Osteocyte (in vitro differentiated cells): Measurements from ENCODE around the gene ZNF821. TPM values are rescaled to one million over a fixed set of nuclear protein-coding genes. Genes with fewer than 3 reads are reported as not detected.
"Not testable (repeated sequence)": the region's sequence is repeated elsewhere in the genome, so short reads cannot be mapped to it uniquely, and the experiment has no call there.

Experiments used
- DNase-seq: peaks from one replicate; pipeline ENCODE4 v3.0.0; 2021; ENCODE audit warnings: mixed read lengths; ENCODE audit not compliant: unreplicated experiment; ENCODE audit errors: extremely low spot score
- H3K27ac Mint-ChIP-seq: one replicate; pipeline ENCODE4 v1.8.0; 2021; ENCODE audit warnings: mild to moderate bottlenecking, mixed read lengths; ENCODE audit not compliant: unreplicated experiment
- H3K27me3 Mint-ChIP-seq: one replicate; pipeline ENCODE4 v1.8.0; 2021; ENCODE audit warnings: mixed read lengths; ENCODE audit not compliant: unreplicated experiment
- H3K36me3 Mint-ChIP-seq: one replicate; pipeline ENCODE4 v1.8.0; 2021; ENCODE audit warnings: mixed read lengths; ENCODE audit not compliant: unreplicated experiment
- H3K4me1 Mint-ChIP-seq: one replicate; pipeline ENCODE4 v1.8.0; 2021; ENCODE audit warnings: mixed read lengths; ENCODE audit not compliant: unreplicated experiment
- H3K4me3 Mint-ChIP-seq: one replicate; pipeline ENCODE4 v1.8.0; 2021; ENCODE audit warnings: mild to moderate bottlenecking, moderate library complexity, mixed read lengths; ENCODE audit not compliant: unreplicated experiment
- H3K9me3 Mint-ChIP-seq: one replicate; pipeline ENCODE4 v1.8.0; 2021; ENCODE audit warnings: mixed read lengths; ENCODE audit not compliant: unreplicated experiment
- CTCF ChIP-seq: fragments of 200-600 bp; sonication (generic); IDR thresholded peaks from 2 replicates; pipeline ENCODE4 v1.5.0; 2021; ENCODE audit warnings: antibody characterized with exemption, mild to moderate bottlenecking, moderate library complexity
- total RNA-seq: library from RNA; stranded (reverse); gene quantifications from 2 replicates; pipeline ENCODE4 v1.2.1, GENCODE V29; 2021

Gene ZNF821
- total RNA-seq, 1 donor from 2014 or later: 14.1 TPM

- Mint-ChIP-seq H3K36me3 (peaks cover 26% of the 10 kb centered on the region), H3K27me3 (no peaks in the 10 kb centered on the region), H3K4me1 (peaks cover 12% of the 10 kb centered on the region), H3K9me3 (no peaks in the 10 kb centered on the region), H3K4me3 (no peak overlapping the region), H3K27ac (no peak overlapping the region)
- DNase-seq: peak; percentile 10
- no peak for TF ChIP-seq CTCF
These were observed 5.1 kb downstream of the ZNF821 start for GRCh38 chr16:71878911-71879310.

- peaks cover 18% of the 10 kb centered on the region for H3K36me3 Mint-ChIP-seq
- H3K27ac Mint-ChIP-seq: no peak overlapping the region
- H3K4me1 Mint-ChIP-seq: no peaks in the 10 kb centered on the region
- DNase-seq: no peak
- H3K4me3 Mint-ChIP-seq: no peak overlapping the region
- H3K27me3 Mint-ChIP-seq: no peaks in the 10 kb centered on the region
- TF ChIP-seq CTCF: no peak
- H3K9me3 Mint-ChIP-seq: no peaks in the 10 kb centered on the region
These were observed 10.8 kb downstream of the ZNF821 start for GRCh38 chr16:71873199-71873598.

- Mint-ChIP-seq H3K27me3 (no peaks in the 10 kb centered on the region), H3K36me3 (peaks cover 18% of the 10 kb centered on the region), H3K4me3 (no peak overlapping the region), H3K27ac (no peak overlapping the region), H3K4me1 (no peaks in the 10 kb centered on the region), H3K9me3 (no peaks in the 10 kb centered on the region)
- no peak for TF ChIP-seq CTCF
- DNase-seq: no peak
These were observed 13.2 kb downstream of the ZNF821 start for GRCh38 chr16:71870818-71871217.

- Mint-ChIP-seq H3K27me3 (no peaks in the 10 kb centered on the region), H3K4me3 (no peak overlapping the region), H3K4me1 (no peaks in the 10 kb centered on the region), H3K9me3 (no peaks in the 10 kb centered on the region), H3K27ac (no peak overlapping the region), H3K36me3 (peaks cover 22% of the 10 kb centered on the region)
- DNase-seq: no peak
- TF ChIP-seq CTCF: no peak
These were observed 14.9 kb downstream of the ZNF821 start for GRCh38 chr16:71869089-71869488.

GRCh38 chr16:71867939-71868338, 16.0 kb downstream of the ZNF821 start:
- Mint-ChIP-seq H3K36me3 (peaks cover 25% of the 10 kb centered on the region), H3K27ac (no peak overlapping the region), H3K9me3 (no peaks in the 10 kb centered on the region), H3K4me3 (no peak overlapping the region), H3K4me1 (no peaks in the 10 kb centered on the region), H3K27me3 (no peaks in the 10 kb centered on the region)
- TF ChIP-seq CTCF: no peak
- no peak for DNase-seq

GRCh38 chr16:71867175-71867574, 16.8 kb downstream of the ZNF821 start:
- not testable (repeated sequence) for H3K4me1 Mint-ChIP-seq, H3K27ac Mint-ChIP-seq, H3K4me3 Mint-ChIP-seq, H3K9me3 Mint-ChIP-seq, DNase-seq, H3K27me3 Mint-ChIP-seq
- H3K36me3 Mint-ChIP-seq: peaks cover 25% of the 10 kb centered on the region
